Urinary bladder (tissue), 4 donors: ENCODE results near the gene ZBTB5. TPM values are rescaled to one million over a fixed set of nuclear protein-coding genes. Genes with fewer than 3 reads are reported as not detected.

Experiments used
- DNase-seq: peaks from one replicate; pipeline ENCODE4 v3.0.0-alpha.2; 2015; ENCODE audit errors: extremely low spot score
- H3K27ac ChIP-seq: one replicate; pipeline ENCODE4 v1.5.1; 2013; ENCODE audit warnings: low read depth, mild to moderate bottlenecking, moderate library complexity
- H3K36me3 ChIP-seq: one replicate; pipeline ENCODE4 v1.6.1; 2013; ENCODE audit warnings: mild to moderate bottlenecking, moderate library complexity; ENCODE audit not compliant: insufficient read depth
- H3K4me1 ChIP-seq: one replicate; pipeline ENCODE4 v1.6.1; 2013; ENCODE audit warnings: mild to moderate bottlenecking, moderate library complexity; ENCODE audit not compliant: insufficient read depth
- H3K4me3 ChIP-seq: one replicate; pipeline ENCODE4 v1.5.1; 2013; ENCODE audit warnings: low read depth, low read length
- WGBS: extraction: QIAGEN DNeasy Blood & Tissue Kit; methylation state at CpG from one replicate; pipeline ENCODE4 v1.1.7; 2013; 5-methylcytosine and 5-hydroxymethylcytosine counted together
- polyA plus RNA-seq: library from polyadenylated mRNA; stranded (reverse); fragments of 200-250 nt; gene quantifications from one replicate; pipeline ENCODE4 v1.2.3, GENCODE V29; 2013
- total RNA-seq: library from RNA; depleted of rRNA; stranded (reverse); fragments of >200 nt; gene quantifications from one replicate; pipeline ENCODE4 v1.2.3, GENCODE V29; 2014
- donor health status: healthy with polysubstance abuse.
- donor health status: healthy.

The ZBTB5 gene
- total and polyA plus RNA-seq, 2 donors, result 8.1 to 14.2 TPM

- 76% methylated on average over 1 of the region's 1 CpG for WGBS
- Histone ChIP-seq H3K27ac (no peak overlapping the region), H3K4me1 (peaks cover 4% of the 10 kb centered on the region), H3K36me3 (no peaks in the 10 kb centered on the region), H3K4me3 (no peak overlapping the region)
- DNase-seq, result no peak
Measured at GRCh38 chr9:37452611-37453010, 12.6 kb downstream of the ZBTB5 start.

- Histone ChIP-seq H3K4me3 (no peak overlapping the region), H3K27ac (no peak overlapping the region), H3K36me3 (no peaks in the 10 kb centered on the region), H3K4me1 (peaks cover 3% of the 10 kb centered on the region)
- DNase-seq, result no peak
- WGBS, result 59% methylated on average over 3 of the region's 3 CpGs
Measured at GRCh38 chr9:37451628-37452027, 13.6 kb downstream of the ZBTB5 start.

- DNase-seq, result no peak
- H3K27ac ChIP-seq, result no peak overlapping the region
- peaks cover 3% of the 10 kb centered on the region for H3K4me1 ChIP-seq
- WGBS, result 56% methylated on average over 12 of the region's 12 CpGs
- H3K4me3 ChIP-seq, result no peak overlapping the region
- H3K36me3 ChIP-seq, result no peaks in the 10 kb centered on the region
Measured at GRCh38 chr9:37449862-37450632, 15.2 kb downstream of the ZBTB5 start.

GRCh38 chr9:37447111-37447510 lies 18.1 kb downstream of the ZBTB5 start:
- Histone ChIP-seq H3K27ac (no peak overlapping the region), H3K36me3 (no peaks in the 10 kb centered on the region), H3K4me1 (peaks cover 3% of the 10 kb centered on the region), H3K4me3 (no peak overlapping the region)
- no peak for DNase-seq

- no peak for DNase-seq
- H3K36me3 ChIP-seq, result no peaks in the 10 kb centered on the region
- no peak overlapping the region for H3K27ac ChIP-seq
- 82% methylated on average over 4 of the region's 4 CpGs for WGBS
- no peak overlapping the region for H3K4me3 ChIP-seq
- H3K4me1 ChIP-seq, result peaks cover 3% of the 10 kb centered on the region
Measured at GRCh38 chr9:37446401-37446800, 18.8 kb downstream of the ZBTB5 start.

GRCh38 chr9:37445832-37446231 lies 19.4 kb downstream of the ZBTB5 start:
- Histone ChIP-seq H3K27ac (no peak overlapping the region), H3K4me1 (peaks cover 3% of the 10 kb centered on the region), H3K36me3 (no peaks in the 10 kb centered on the region), H3K4me3 (no peak overlapping the region)
- 97% methylated on average over 6 of the region's 6 CpGs for WGBS
- DNase-seq, result no peak

- H3K27ac ChIP-seq, result no peak overlapping the region
- no peak overlapping the region for H3K4me3 ChIP-seq
- DNase-seq, result no peak
- 55% methylated on average over 2 of the region's 2 CpGs for WGBS
- no peaks in the 10 kb centered on the region for H3K36me3 ChIP-seq
- peaks cover 3% of the 10 kb centered on the region for H3K4me1 ChIP-seq
Measured at GRCh38 chr9:37444890-37445289, 20.4 kb downstream of the ZBTB5 start.

- WGBS, result 98% methylated on average over 5 of the region's 5 CpGs
- H3K4me1 ChIP-seq, result peaks cover 3% of the 10 kb centered on the region
- no peak overlapping the region for H3K27ac ChIP-seq
- H3K4me3 ChIP-seq, result no peak overlapping the region
- H3K36me3 ChIP-seq, result no peaks in the 10 kb centered on the region
- DNase-seq, result no peak
Measured at GRCh38 chr9:37443566-37443965, 21.7 kb downstream of the ZBTB5 start.

GRCh38 chr9:37442556-37442955 lies 22.7 kb downstream of the ZBTB5 start:
- Histone ChIP-seq H3K4me1 (peaks cover 3% of the 10 kb centered on the region), H3K27ac (no peak overlapping the region), H3K36me3 (peaks cover 2% of the 10 kb centered on the region), H3K4me3 (no peak overlapping the region)
- DNase-seq, result no peak
- WGBS, result 89% methylated on average over 2 of the region's 2 CpGs

GRCh38 chr9:37441776-37442370 lies 23.4 kb downstream of the ZBTB5 start:
- Histone ChIP-seq H3K36me3 (peaks cover 2% of the 10 kb centered on the region), H3K4me1 (peaks cover 3% of the 10 kb centered on the region), H3K4me3 (no peak overlapping the region), H3K27ac (no peak overlapping the region)
- WGBS, result 90% methylated on average over 21 of the region's 21 CpGs
- no peak for DNase-seq

- peaks cover 2% of the 10 kb centered on the region for H3K36me3 ChIP-seq
- 87% methylated on average over 3 of the region's 3 CpGs for WGBS
- no peaks in the 10 kb centered on the region for H3K4me1 ChIP-seq
- no peak overlapping the region for H3K4me3 ChIP-seq
- DNase-seq, result no peak
- H3K27ac ChIP-seq, result no peak overlapping the region
Measured at GRCh38 chr9:37438359-37438758, 26.9 kb downstream of the ZBTB5 start.

- Histone ChIP-seq H3K36me3 (peaks cover 2% of the 10 kb centered on the region), H3K4me3 (no peak overlapping the region), H3K27ac (no peak overlapping the region), H3K4me1 (no peaks in the 10 kb centered on the region)
- WGBS, result 92% methylated on average over 4 of the region's 4 CpGs
- no peak for DNase-seq
Measured at GRCh38 chr9:37437621-37438020, 27.6 kb downstream of the ZBTB5 start.

- 94% methylated on average over 6 of the region's 6 CpGs for WGBS
- peaks cover 2% of the 10 kb centered on the region for H3K36me3 ChIP-seq
- DNase-seq, result no peak
Measured at GRCh38 chr9:37437010-37437409, 28.2 kb downstream of the ZBTB5 start.

GRCh38 chr9:37436540-37436939 lies 28.7 kb downstream of the ZBTB5 start:
- Histone ChIP-seq H3K27ac (no peak overlapping the region), H3K4me1 (no peaks in the 10 kb centered on the region), H3K4me3 (no peak overlapping the region), H3K36me3 (peaks cover 2% of the 10 kb centered on the region)
- 94% methylated on average over 5 of the region's 5 CpGs for WGBS
- DNase-seq, result no peak

More at GRCh38 chr9:37437010-37437409, 28.2 kb downstream of the ZBTB5 start:
- Histone ChIP-seq H3K4me1 (no peaks in the 10 kb centered on the region), H3K27ac (no peak overlapping the region), H3K4me3 (no peak overlapping the region)
